ENCODE data around the gene ATP2A1.
A peak's percentile ranks its signal among the peaks of the same experiment; 100 is the strongest.
"Not testable (repeated sequence)": the region's sequence is repeated elsewhere in the genome, so short reads cannot be mapped to it uniquely, and the experiment has no call there.

ATP2A1 gene

DNA sequence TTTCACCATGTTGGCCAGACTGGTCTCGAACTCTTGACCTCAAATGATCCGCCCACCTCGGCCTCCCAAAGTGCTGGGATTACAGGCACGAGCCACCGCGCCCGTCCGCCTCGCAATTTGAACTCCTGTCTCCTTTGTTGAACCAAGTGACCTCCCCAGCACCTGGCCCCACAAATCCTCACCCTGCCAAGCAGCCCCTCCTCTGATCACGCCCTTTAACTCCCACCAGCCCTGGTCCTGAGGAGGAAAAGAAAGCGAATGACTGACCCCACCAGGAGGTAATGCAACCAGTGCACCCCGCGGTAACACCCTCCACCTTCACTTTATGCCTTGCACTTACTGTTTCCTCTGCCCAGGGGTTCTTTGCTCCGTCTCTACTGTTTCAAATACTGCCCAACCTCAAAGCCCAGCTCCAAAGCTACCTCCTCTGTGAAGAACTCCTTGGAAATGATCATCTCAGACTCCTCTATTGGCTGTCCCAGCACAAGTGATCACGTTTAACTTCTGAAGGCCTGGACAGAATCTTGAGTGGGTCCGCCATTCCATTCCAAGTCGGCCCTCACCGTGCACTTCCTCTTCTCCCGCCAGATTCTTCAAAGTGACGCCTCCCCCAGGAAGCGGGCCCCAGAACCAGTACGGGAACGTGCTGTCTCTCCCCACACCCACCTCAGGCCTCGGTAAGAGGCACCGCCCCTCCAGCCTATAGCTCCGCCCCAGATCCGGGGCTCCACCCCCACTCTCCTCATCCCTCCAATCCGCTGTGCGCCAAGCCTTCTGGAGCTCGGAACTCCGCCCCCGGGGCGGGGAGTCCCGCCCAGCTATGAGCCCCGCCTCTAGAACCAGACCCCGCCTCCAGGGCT lies 57.9 kb downstream of the ATP2A1 start:
- TF ChIP-seq, protein P1, sequence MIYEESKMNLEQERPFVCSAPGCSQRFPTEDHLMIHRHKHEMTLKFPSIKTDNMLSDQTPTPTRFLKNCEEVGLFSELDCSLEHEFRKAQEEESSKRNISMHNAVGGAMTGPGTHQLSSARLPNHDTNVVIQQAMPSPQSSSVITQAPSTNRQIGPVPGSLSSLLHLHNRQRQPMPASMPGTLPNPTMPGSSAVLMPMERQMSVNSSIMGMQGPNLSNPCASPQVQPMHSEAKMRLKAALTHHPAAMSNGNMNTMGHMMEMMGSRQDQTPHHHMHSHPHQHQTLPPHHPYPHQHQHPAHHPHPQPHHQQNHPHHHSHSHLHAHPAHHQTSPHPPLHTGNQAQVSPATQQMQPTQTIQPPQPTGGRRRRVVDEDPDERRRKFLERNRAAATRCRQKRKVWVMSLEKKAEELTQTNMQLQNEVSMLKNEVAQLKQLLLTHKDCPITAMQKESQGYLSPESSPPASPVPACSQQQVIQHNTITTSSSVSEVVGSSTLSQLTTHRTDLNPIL (CRISPR knock-in tag; IDR thresholded peaks at IDR 0.05; ENCODE audit: low read depth), result no peak
- TF ChIP-seq, protein P2, sequence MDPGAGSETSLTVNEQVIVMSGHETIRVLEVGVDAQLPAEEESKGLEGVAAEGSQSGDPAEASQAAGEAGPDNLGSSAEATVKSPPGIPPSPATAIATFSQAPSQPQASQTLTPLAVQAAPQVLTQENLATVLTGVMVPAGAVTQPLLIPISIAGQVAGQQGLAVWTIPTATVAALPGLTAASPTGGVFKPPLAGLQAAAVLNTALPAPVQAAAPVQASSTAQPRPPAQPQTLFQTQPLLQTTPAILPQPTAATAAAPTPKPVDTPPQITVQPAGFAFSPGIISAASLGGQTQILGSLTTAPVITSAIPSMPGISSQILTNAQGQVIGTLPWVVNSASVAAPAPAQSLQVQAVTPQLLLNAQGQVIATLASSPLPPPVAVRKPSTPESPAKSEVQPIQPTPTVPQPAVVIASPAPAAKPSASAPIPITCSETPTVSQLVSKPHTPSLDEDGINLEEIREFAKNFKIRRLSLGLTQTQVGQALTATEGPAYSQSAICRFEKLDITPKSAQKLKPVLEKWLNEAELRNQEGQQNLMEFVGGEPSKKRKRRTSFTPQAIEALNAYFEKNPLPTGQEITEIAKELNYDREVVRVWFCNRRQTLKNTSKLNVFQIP (CRISPR knock-in tag; IDR thresholded peaks at IDR 0.05; ENCODE audit: borderline replicate concordance, low read depth), result no peak
- TF ChIP-seq RARB (CRISPR knock-in tag; IDR thresholded peaks at IDR 0.05), result no peak
- TF ChIP-seq TCF4 (CRISPR knock-in tag; IDR thresholded peaks at IDR 0.05; ENCODE audit: borderline replicate concordance), result no peak
- TF ChIP-seq OSR1 (CRISPR knock-in tag; IDR thresholded peaks at IDR 0.05), result no peak
- no peak for TF ChIP-seq ZNF8 (CRISPR knock-in tag; IDR thresholded peaks at IDR 0.05)
- no peak for TF ChIP-seq TOX (CRISPR knock-in tag; IDR thresholded peaks at IDR 0.05; ENCODE audit: borderline replicate concordance)
- TF ChIP-seq ZFP3 (CRISPR knock-in tag; IDR thresholded peaks at IDR 0.05), result no peak
- TF ChIP-seq PPARA (CRISPR knock-in tag; IDR thresholded peaks at IDR 0.05; ENCODE audit: borderline replicate concordance), result no peak
- no peak for TF ChIP-seq SNAI2 (CRISPR knock-in tag; IDR thresholded peaks at IDR 0.05)
- TF ChIP-seq ZFP30 (CRISPR knock-in tag; IDR thresholded peaks at IDR 0.05), result no peak
- TF ChIP-seq BACH2 (CRISPR knock-in tag; IDR thresholded peaks at IDR 0.05; ENCODE audit: borderline replicate concordance), result no peak
- no peak for TF ChIP-seq ARNTL (CRISPR knock-in tag; IDR thresholded peaks at IDR 0.05; ENCODE audit: borderline replicate concordance, low read depth)
- TF ChIP-seq, protein P3, sequence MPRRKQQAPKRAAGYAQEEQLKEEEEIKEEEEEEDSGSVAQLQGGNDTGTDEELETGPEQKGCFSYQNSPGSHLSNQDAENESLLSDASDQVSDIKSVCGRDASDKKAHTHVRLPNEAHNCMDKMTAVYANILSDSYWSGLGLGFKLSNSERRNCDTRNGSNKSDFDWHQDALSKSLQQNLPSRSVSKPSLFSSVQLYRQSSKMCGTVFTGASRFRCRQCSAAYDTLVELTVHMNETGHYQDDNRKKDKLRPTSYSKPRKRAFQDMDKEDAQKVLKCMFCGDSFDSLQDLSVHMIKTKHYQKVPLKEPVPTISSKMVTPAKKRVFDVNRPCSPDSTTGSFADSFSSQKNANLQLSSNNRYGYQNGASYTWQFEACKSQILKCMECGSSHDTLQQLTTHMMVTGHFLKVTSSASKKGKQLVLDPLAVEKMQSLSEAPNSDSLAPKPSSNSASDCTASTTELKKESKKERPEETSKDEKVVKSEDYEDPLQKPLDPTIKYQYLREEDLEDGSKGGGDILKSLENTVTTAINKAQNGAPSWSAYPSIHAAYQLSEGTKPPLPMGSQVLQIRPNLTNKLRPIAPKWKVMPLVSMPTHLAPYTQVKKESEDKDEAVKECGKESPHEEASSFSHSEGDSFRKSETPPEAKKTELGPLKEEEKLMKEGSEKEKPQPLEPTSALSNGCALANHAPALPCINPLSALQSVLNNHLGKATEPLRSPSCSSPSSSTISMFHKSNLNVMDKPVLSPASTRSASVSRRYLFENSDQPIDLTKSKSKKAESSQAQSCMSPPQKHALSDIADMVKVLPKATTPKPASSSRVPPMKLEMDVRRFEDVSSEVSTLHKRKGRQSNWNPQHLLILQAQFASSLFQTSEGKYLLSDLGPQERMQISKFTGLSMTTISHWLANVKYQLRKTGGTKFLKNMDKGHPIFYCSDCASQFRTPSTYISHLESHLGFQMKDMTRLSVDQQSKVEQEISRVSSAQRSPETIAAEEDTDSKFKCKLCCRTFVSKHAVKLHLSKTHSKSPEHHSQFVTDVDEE (CRISPR knock-in tag; IDR thresholded peaks at IDR 0.05), result no peak
- no peak for TF ChIP-seq ZC3H10 (CRISPR knock-in tag; IDR thresholded peaks at IDR 0.05)
- ATAC-seq, result peak; percentile 84

DNA sequence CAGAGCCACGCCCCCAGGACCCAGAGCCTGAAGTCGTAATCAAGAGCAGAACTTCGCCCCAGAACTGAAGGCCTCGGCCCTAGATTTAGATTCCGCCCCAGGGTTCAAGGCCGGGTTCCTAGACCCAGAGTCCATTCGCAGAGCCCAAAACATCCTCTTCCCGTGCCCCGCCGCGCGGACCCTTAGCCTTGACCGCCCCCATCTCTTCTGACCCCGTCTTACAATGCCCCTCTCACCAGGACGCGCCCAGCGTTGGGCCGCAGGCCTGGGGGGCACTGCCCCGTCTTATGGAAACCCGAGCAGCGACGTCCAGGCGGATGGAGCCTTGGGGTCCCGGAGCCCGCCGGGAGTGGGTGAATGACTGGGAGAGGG lies 58.5 kb downstream of the ATP2A1 start:
- no peak for TF ChIP-seq ZC3H10 (CRISPR knock-in tag; IDR thresholded peaks at IDR 0.05)
- ATAC-seq, result no peak

DNA sequence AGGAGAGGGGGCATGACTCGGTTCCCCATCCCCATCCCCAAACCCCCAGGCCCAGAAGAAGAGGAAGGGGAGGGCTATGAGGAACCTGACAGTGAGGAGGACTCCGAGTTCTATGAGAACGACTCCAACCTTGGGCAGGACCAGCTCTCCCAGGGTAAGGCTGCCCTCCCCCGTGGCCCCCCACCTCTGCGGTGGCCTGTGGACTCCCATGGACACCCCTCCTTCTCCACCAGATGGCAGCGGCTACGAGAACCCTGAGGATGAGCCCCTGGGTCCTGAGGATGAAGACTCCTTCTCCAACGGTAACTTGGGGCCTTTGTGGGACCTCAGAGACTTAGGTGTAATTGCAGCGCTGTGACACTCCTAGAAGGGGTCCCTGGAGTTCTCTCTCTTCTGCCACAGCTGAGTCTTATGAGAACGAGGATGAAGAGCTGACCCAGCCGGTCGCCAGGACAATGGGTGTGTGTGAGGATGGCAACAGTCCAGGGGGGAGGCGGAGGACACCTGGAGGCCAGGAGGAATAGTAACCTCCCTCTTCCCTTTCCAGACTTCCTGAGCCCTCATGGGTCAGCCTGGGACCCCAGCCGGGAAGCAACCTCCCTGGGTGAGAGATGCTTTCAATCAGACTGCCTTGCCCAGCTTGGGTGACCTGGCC lies 59.1 kb downstream of the ATP2A1 start:
- ATAC-seq, result no peak
- TF ChIP-seq, protein P4, sequence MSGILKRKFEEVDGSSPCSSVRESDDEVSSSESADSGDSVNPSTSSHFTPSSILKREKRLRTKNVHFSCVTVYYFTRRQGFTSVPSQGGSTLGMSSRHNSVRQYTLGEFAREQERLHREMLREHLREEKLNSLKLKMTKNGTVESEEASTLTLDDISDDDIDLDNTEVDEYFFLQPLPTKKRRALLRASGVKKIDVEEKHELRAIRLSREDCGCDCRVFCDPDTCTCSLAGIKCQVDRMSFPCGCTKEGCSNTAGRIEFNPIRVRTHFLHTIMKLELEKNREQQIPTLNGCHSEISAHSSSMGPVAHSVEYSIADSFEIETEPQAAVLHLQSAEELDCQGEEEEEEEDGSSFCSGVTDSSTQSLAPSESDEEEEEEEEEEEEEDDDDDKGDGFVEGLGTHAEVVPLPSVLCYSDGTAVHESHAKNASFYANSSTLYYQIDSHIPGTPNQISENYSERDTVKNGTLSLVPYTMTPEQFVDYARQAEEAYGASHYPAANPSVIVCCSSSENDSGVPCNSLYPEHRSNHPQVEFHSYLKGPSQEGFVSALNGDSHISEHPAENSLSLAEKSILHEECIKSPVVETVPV (CRISPR knock-in tag; IDR thresholded peaks at IDR 0.05), result no peak
- TF ChIP-seq RARB (CRISPR knock-in tag; IDR thresholded peaks at IDR 0.05) (no peak), GLIS3 (CRISPR knock-in tag; IDR thresholded peaks at IDR 0.05) (no peak), SNAI2 (CRISPR knock-in tag; IDR thresholded peaks at IDR 0.05) (no peak), BACH2 (CRISPR knock-in tag; IDR thresholded peaks at IDR 0.05; ENCODE audit: borderline replicate concordance) (no peak)

DNA sequence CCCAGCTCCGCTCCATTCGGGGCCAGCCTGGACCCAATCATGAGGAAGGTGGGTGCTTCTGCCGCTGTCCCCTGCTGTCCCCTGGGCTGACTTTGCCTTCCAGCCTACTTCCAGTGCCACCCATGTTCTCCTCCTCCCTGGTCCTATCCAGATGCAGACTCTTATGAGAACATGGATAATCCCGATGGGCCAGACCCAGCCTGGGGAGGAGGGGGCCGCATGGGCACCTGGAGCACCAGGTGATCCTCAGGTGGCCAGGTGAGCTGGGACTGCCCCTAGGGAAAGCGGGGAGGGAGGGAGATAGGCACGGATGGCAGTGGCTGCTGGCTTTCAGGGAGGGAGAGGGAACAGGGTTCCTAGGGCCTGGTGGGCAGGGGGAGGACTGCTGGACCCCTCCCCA lies 60.4 kb downstream of the ATP2A1 start:
- no peak for TF ChIP-seq ZNF565 (CRISPR knock-in tag; conservative IDR thresholded peaks at IDR 0.05; ENCODE audit: low read depth)
- TF ChIP-seq ZFP3 (CRISPR knock-in tag; IDR thresholded peaks at IDR 0.05), result no peak
- TF ChIP-seq, protein P2 (CRISPR knock-in tag; IDR thresholded peaks at IDR 0.05; ENCODE audit: borderline replicate concordance, low read depth), result no peak
- TF ChIP-seq ZNF70 (CRISPR knock-in tag; IDR thresholded peaks at IDR 0.05), result no peak
- no peak for TF ChIP-seq RARB (CRISPR knock-in tag; IDR thresholded peaks at IDR 0.05)
- TF ChIP-seq PPARA (CRISPR knock-in tag; IDR thresholded peaks at IDR 0.05; ENCODE audit: borderline replicate concordance), result no peak
- TF ChIP-seq ZFP30 (CRISPR knock-in tag; IDR thresholded peaks at IDR 0.05), result no peak
- TF ChIP-seq ZNF8 (CRISPR knock-in tag; IDR thresholded peaks at IDR 0.05), result no peak
- ATAC-seq, result no peak

DNA sequence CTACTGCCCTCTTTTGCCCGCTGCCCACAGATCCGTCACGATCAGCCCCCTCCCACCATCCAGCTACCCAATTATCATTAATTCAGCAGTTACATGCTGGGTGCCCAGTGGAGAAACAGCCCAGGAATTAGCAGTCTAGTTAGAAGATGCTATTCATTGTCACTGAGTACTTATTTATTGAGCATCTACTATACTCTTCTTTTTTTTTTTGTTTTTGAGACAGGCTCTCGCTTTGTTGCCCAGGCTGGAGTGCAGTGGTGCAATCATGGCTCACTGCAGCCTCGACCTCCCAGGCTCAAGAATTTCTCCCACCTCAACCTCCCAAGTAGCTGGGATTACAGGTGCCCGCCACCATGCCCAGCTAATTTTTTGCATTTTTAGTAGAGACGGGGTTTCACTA lies 61.5 kb downstream of the ATP2A1 start:
- not testable (repeated sequence) for ATAC-seq

All from SK-N-SH treated with all-trans-retinoic acid at 6 μM for 48 hours (cell line).